ENCODE measurements around the gene AQP4. TPM values are rescaled to one million over a fixed set of nuclear protein-coding genes. Genes with fewer than 3 reads are reported as not detected.

AQP4 gene
- total and polyA plus RNA-seq, 10 of the 15 experiments (the other 5 are each of a cell fraction or from before 2014, with no cell fraction given), result 0.10 to 0.18 TPM; not detected in 8

DNA sequence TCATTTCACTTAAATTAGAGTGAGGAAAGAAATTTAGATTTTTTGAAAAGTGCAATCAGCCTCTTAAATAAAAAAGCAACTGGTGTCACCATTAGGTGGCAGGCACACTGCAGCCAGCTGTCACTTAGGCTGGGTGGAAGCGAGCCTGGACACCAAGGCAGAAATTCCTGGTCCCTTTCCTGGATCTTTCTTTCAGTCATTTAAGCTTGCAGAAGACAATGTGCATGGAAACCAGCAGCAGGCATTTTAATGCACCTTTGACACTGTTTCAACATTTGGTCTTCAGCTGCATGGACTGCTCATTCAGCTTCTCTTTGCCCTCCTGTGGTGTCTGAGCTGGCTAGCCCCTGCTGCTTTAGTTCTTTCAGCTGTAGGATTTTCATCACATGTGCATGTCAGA is 61.0 kb downstream of the AQP4 start:
- Histone ChIP-seq H3K36me3 (ENCODE audit: control insufficient read depth in 2 of 2, insufficient read depth in 2 of 2, low read length in 1 of 2) (no peaks in the 10 kb centered on the region), H2AFZ (ENCODE audit: control insufficient read depth, low read depth, low read length) (no peak overlapping the region)
- TF ChIP-seq BCL11A (IDR thresholded peaks at IDR 0.05; ENCODE audit: low read depth, low read length) (no peak), ZNF217 (IDR thresholded peaks at IDR 0.05) (no peak), ESRRA (IDR thresholded peaks at IDR 0.05; ENCODE audit: low read length) (no peak), POLR2AphosphoS5 (IDR thresholded peaks at IDR 0.05; ENCODE audit: low read length) (no peak), RAD21 (IDR thresholded peaks at IDR 0.05; ENCODE audit: insufficient read depth, low read depth, low read length) (peak; percentile 55), TCF12 (IDR thresholded peaks at IDR 0.05; ENCODE audit: low read depth, low read length) (no peak), MYC (IDR thresholded peaks at IDR 0.05; ENCODE audit: insufficient read depth, insufficient read length, insufficient replicate concordance, low read length, severe bottlenecking) (no peak), GATAD2B (conservative IDR thresholded peaks at IDR 0.05; ENCODE audit: low read depth) (no peak), NFXL1 (IDR thresholded peaks at IDR 0.05; ENCODE audit: borderline replicate concordance) (no peak), SMC3 (IDR thresholded peaks at IDR 0.05; ENCODE audit: borderline replicate concordance, low read length) (peak; percentile 27; the same call in 1 of the 2 replicates)
- TF ChIP-seq, protein P1, sequence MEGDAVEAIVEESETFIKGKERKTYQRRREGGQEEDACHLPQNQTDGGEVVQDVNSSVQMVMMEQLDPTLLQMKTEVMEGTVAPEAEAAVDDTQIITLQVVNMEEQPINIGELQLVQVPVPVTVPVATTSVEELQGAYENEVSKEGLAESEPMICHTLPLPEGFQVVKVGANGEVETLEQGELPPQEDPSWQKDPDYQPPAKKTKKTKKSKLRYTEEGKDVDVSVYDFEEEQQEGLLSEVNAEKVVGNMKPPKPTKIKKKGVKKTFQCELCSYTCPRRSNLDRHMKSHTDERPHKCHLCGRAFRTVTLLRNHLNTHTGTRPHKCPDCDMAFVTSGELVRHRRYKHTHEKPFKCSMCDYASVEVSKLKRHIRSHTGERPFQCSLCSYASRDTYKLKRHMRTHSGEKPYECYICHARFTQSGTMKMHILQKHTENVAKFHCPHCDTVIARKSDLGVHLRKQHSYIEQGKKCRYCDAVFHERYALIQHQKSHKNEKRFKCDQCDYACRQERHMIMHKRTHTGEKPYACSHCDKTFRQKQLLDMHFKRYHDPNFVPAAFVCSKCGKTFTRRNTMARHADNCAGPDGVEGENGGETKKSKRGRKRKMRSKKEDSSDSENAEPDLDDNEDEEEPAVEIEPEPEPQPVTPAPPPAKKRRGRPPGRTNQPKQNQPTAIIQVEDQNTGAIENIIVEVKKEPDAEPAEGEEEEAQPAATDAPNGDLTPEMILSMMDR (IDR thresholded peaks at IDR 0.05 in 2 of 3, conservative IDR thresholded peaks at IDR 0.05 in 1 of 3; ENCODE audit: control insufficient read depth in 2 of 3, extremely low read depth in 1 of 3, insufficient read depth in 1 of 3, low read depth in 3 of 3, low read length in 3 of 3), result peak; percentile 21 to 41 (median 33); a peak in 4 of 6 replicates
- TF ChIP-seq, protein P2, sequence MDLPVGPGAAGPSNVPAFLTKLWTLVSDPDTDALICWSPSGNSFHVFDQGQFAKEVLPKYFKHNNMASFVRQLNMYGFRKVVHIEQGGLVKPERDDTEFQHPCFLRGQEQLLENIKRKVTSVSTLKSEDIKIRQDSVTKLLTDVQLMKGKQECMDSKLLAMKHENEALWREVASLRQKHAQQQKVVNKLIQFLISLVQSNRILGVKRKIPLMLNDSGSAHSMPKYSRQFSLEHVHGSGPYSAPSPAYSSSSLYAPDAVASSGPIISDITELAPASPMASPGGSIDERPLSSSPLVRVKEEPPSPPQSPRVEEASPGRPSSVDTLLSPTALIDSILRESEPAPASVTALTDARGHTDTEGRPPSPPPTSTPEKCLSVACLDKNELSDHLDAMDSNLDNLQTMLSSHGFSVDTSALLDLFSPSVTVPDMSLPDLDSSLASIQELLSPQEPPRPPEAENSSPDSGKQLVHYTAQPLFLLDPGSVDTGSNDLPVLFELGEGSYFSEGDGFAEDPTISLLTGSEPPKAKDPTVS (IDR thresholded peaks at IDR 0.05; ENCODE audit: low read depth, low read length), result no peak
- TF ChIP-seq, protein P3, sequence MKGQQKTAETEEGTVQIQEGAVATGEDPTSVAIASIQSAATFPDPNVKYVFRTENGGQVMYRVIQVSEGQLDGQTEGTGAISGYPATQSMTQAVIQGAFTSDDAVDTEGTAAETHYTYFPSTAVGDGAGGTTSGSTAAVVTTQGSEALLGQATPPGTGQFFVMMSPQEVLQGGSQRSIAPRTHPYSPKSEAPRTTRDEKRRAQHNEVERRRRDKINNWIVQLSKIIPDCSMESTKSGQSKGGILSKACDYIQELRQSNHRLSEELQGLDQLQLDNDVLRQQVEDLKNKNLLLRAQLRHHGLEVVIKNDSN (IDR thresholded peaks at IDR 0.05; ENCODE audit: borderline replicate concordance, extremely low read length, insufficient read depth, low read depth, low read length), result no peak
- TF ChIP-seq, protein P4, sequence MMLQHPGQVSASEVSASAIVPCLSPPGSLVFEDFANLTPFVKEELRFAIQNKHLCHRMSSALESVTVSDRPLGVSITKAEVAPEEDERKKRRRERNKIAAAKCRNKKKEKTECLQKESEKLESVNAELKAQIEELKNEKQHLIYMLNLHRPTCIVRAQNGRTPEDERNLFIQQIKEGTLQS (IDR thresholded peaks at IDR 0.05; ENCODE audit: borderline replicate concordance, extremely low read depth, low read depth, low read length), result no peak
- TF ChIP-seq, protein P5, sequence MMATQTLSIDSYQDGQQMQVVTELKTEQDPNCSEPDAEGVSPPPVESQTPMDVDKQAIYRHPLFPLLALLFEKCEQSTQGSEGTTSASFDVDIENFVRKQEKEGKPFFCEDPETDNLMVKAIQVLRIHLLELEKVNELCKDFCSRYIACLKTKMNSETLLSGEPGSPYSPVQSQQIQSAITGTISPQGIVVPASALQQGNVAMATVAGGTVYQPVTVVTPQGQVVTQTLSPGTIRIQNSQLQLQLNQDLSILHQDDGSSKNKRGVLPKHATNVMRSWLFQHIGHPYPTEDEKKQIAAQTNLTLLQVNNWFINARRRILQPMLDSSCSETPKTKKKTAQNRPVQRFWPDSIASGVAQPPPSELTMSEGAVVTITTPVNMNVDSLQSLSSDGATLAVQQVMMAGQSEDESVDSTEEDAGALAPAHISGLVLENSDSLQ (IDR thresholded peaks at IDR 0.05), result no peak
- TF ChIP-seq, protein P6, sequence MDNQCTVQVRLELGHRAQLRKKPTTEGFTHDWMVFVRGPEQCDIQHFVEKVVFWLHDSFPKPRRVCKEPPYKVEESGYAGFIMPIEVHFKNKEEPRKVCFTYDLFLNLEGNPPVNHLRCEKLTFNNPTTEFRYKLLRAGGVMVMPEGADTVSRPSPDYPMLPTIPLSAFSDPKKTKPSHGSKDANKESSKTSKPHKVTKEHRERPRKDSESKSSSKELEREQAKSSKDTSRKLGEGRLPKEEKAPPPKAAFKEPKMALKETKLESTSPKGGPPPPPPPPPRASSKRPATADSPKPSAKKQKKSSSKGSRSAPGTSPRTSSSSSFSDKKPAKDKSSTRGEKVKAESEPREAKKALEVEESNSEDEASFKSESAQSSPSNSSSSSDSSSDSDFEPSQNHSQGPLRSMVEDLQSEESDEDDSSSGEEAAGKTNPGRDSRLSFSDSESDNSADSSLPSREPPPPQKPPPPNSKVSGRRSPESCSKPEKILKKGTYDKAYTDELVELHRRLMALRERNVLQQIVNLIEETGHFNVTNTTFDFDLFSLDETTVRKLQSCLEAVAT (IDR thresholded peaks at IDR 0.05), result no peak

More for the DNA sequence above, 61.0 kb downstream of the AQP4 start:
- no peaks in the 10 kb centered on the region for H3K27me3 ChIP-seq (replicated peaks in 1 of 2; ENCODE audit: control insufficient read depth in 2 of 2, insufficient read depth in 2 of 2, low read length in 1 of 2)
- FAIRE-seq (no peak), DNase-seq (ENCODE audit: low read depth, low spot score) (no peak), ATAC-seq (no peak)
- in situ Hi-C loops (cut with MboI) (loop anchor here (5.0 to 10.0 kb wide), 2 partner anchors 203 to 800 kb away; no protein-coding TSS in a partner anchor), intact Hi-C loops (cut with micrococcal nuclease; ENCODE audit: unreplicated experiment) (loop anchor here (2.0 kb wide), 1 partner anchor 200 kb away; no protein-coding TSS in a partner anchor)
- SMC1A ChIA-PET (ENCODE audit: uncharacterized antibody, unreplicated experiment), result interaction anchor here (0.7 to 1.9 kb wide), 4 partner anchors 51 to 201 kb away, joined by 3 to 8 read pairs (median 3); no protein-coding TSS in a partner anchor
- H3K9ac ChIP-seq (ENCODE audit: control insufficient read depth, insufficient read depth, low read length), result no peak overlapping the region
- no peaks in the 10 kb centered on the region for H3K9me3 ChIP-seq (replicated peaks; ENCODE audit: control insufficient read depth, insufficient read depth, low read length)
- H3K27ac ChIP-seq (ENCODE audit: control insufficient read depth, insufficient read depth), result no peak overlapping the region
- CTCF ChIA-PET, result interaction anchor here (0.6 to 1.9 kb wide), 10 partner anchors 8 to 804 kb away, joined by 3 to 10 read pairs (median 4); no protein-coding TSS in a partner anchor
- POLR2A ChIA-PET, result no interaction called here
- H3K4me1 ChIP-seq (ENCODE audit: control insufficient read depth, insufficient read depth, low read length), result no peaks in the 10 kb centered on the region
- BruUV-seq (replicated peaks), result no TSS peak
- RAD21 ChIA-PET (ENCODE audit: unreplicated experiment), result interaction anchor here (1.4 to 1.5 kb wide), 2 partner anchors 193 to 201 kb away, joined by 4 to 7 read pairs; no protein-coding TSS in a partner anchor
- H3K4me2 ChIP-seq (ENCODE audit: control insufficient read depth, insufficient read depth), result no peak overlapping the region
- no peaks in the 10 kb centered on the region for H4K20me1 ChIP-seq (ENCODE audit: control insufficient read depth, insufficient read depth)
- no peak overlapping the region for H3K4me3 ChIP-seq
- WGBS (ENCODE audit: insufficient coverage, insufficient replicate concordance, low lambda C conversion rate, missing lambda C conversion rate), result 0% methylated on average over 1 of the region's 1 CpG
- H3K79me2 ChIP-seq (ENCODE audit: control insufficient read depth, insufficient read depth, low read length), result no peaks in the 10 kb centered on the region

Measured in GM12878 (cell line).